Effector CD8-positive, alpha-beta T cell (primary cell): ENCODE results near the gene PJA1.

Experiments used
- DNase-seq: peaks from one replicate; lab custom pipeline; 2025; lab: John Stamatoyannopoulos, UW

Gene PJA1

DNA sequence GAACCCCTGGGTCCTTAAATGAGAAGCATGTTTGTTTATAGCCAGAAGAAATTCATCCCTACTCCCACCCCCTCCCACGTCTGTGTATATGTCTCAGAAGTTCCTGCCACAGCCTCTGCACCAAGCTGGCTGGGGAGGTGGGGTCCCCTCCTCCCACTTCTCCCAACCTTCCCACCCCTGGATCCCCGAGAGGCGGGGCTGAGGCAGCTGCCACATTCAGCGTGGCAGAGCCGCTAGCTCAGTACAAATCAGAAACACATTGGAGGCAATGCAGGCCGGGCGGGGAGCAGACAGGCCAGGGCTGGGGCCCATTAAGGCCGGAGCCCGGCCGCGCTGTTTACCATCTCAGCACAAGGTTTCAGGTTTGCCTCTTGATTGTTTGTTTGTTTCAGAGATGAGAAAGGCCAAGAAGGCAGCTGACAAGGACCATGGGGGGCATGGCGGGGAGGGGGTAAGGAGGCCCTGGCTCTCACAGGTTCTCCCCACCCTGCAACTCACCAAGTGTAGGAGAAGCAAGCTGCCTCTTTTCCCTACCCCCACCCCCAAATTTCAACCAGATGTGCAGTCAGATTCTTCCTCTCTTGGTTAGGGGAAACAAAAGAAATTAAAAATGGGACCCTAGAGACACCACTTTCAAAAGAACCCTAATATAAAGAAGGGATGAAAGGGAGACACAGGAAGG, 22.3 kb downstream of the PJA1 start:
- DNase-seq = no peak

DNA sequence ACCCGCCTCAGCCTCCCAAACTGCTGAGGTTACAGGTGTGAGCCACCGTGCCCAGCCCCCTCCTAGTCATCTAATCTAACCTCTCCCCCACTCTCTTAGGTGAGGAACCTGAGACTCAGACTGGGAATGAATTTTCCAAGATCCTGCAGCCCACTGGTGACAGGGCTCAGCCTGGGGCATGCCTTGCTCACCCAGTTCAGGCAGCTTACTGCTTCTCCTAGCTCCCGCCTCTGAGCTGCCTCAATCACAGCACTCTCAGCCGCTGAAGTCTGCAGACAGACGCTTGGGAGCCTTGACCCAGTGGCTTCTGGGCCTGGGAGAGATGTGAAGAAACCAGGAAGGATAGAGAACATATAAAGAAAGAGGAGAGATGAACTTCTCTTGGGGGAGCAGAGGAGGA, 24.4 kb downstream of the PJA1 start:
- DNase-seq = no peak

DNA sequence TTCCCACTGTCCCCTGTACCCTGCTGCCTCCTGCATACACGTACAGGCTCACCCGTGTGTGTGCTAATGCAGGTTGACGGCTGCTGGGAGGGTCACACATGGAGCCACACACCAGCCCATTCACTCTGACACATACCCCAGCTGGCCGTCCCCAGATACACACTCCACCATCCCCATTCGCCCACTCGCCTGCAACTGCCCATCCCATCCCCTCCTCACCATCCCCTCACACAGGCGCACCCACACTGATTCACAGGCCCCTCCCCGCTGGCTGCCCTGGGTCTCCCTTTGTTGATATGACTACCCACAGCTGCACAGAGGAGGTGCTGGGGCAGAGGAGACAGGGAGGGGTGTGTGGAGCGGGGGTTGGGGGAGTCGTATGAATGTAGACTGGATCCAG, 25.7 kb downstream of the PJA1 start:
- no peak for DNase-seq

DNA sequence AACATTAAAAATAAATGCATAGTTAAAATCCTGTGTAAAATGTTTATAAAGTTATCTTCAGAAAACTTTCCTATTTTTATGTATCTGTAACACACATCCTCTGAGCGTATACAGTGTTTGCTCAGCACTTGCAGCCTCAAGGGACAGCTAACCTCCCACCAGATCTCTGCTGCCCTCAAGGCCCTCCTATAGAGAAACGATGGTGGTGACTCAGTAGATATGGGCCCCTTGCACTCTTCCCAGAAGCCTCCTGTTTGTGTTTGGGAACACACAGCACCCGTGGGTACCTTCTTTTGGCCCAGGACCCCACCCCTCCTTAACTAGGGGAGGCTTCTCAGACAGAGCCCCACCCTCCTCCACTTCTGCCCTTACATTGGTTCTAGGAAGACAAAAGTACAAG, 26.7 kb downstream of the PJA1 start:
- DNase-seq = no peak

- DNase-seq = no peak
Observed at GRCh38 chrX:69138118-69138390, 27.2 kb downstream of the PJA1 start.

GRCh38 chrX:69137371-69138117, 27.7 kb downstream of the PJA1 start:
- DNase-seq = no peak

DNA sequence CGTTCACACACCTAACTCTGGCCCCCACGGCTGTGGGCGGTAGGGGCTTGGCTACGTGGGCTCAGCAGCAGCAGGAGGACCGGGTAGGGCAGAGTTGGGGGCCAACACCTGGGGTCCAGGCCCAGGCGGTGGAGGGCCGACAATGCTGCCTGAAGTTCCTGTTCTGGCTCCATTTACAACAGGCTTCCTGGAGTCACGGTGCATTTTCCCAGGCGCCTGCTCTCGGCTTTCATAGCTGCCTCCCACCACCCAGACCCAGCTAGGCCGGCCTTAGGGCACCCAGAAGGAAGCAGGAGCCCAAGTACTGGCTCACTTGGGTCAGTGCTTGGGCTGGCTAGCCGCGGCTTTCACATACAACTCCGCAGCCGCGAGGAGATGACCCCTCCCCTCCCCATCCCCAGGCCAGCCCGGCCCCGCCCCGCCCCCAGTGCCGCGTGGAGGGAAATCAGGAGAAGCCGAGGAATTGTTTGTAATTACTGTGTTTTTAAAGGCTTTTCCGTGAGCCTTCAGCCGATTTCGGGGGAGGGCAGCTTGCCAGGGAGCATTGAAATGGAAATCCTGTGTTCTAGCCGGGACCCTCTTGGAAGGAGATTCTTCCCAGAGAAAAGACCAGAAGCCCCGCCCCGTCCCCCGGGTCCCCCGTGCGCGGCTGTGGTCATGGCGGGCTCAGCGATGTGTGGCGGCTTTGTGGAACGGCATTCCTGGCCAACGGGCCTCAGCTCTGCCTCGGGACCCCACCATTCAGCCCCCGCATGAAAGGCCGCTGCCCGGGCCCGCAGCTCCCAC, 28.5 kb downstream of the PJA1 start:
- no peak for DNase-seq

DNA sequence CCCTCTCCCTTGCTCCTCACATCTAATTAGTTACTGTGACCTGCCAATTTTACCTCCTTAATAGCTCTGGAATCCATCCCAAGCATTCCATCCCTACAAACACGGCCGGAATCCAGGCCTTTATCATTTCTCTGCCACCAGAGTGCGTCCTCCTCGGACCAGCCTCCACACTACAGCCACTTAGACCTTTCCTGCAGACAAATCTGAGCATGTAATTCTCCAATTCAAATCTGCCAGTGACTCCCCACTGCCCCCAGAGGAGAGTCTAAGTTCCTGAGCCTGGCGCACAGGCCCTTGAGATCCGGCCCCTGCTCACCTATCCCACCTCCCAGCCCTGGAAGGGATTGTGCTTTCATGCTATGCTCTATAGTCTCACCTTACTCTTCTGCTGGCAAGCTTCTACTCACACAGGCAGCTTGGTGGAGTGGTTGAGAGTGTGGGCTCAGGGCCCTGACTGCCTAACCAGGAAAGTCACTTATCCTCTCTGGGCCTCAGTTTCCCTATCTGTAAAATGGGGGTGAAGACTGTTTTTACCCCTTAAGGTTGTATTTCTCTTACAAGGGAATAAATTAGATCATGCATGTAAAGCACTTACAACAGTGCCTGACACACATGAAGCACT, 31.2 kb downstream of the PJA1 start:
- DNase-seq = no peak

GRCh38 chrX:69131886-69132285, 33.4 kb downstream of the PJA1 start:
- no peak for DNase-seq

- no peak for DNase-seq
Observed at GRCh38 chrX:69130439-69130838, 34.8 kb downstream of the PJA1 start.

DNA sequence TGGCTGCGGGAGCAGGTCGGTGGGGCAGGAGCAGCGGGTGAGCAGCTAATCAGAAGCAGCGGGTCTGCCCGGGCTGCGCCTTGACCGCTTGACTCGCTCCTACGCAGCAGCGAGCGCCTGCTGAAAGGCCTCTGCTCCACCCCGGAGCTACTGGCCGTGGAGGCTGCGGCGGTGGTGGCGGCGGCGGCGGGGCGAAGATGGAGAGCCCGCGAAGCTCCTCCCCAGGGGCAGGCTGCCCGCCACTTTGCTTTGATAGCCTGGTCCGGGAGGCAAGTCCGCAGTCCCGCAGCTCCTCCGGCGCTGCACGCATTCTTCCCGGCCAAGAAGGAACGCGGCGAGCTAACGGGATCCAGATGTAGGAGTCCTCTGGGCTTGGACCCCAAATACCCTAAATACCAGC, 36.7 kb downstream of the PJA1 start:
- no peak for DNase-seq

DNA sequence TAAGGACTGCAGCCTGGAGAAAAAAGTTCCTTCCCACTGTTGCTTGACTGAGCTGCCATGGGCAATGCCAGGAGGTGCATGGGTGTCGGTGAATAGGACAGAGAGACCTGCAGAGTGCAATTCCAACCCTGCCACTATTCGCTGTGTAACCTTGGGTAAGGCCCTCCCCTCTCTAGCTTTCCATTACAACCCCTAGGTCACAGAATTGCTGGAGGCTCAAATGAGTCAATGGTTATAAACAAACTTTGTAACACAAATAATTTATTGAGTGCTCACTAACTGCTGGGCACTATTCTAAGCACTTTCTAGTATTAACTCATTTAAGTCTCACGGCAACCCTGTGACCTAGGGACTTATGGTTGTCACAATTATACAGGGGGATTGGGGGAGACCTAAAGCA, 37.8 kb downstream of the PJA1 start:
- no peak for DNase-seq

DNA sequence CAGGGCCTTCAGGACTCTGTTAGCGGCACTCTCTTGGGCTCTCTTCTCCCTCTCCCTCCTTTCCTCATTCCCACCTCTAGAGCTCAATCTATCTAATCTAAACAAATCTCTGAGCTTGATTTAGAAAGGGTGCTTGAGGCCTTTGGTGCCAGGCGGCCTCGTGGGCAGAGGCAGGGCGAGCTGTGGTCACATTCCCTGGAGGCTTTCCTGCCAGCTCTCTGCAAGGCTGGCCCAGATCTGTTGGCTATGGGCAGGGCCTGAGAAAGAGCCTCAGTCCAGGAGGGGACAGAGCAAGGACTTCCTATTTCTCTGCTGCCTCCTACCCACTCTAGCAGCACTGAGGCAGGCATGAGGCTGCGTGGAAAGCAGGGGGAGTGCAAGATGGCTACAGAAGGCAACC, 38.6 kb downstream of the PJA1 start:
- DNase-seq = no peak

DNA sequence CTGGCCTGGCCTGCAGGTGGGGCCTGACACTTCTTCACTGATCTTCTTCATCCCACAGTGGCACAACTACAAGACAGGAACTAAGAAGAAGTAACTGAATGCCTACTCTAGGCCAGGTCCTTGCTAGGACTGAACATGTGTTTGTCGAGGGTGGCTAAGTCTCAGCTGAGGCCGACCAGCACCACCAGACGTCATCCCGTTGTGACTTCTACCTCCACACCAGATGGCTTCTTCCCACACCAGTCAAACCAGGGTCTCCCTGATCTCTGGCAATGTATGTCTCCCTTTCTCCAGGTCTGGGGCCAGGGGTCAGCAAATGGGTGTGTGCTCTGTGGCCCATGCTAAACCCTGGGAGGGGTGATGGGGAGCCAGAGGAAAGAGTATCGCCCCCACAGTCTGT, 40.2 kb downstream of the PJA1 start:
- no peak for DNase-seq

- DNase-seq = no peak
Observed at GRCh38 chrX:69124108-69124507, 41.1 kb downstream of the PJA1 start.

- DNase-seq = no peak
Observed at GRCh38 chrX:69123481-69123880, 41.8 kb downstream of the PJA1 start.

- no peak for DNase-seq
Observed at GRCh38 chrX:69121321-69122000, 43.8 kb downstream of the PJA1 start.

GRCh38 chrX:69120476-69120875, 44.8 kb downstream of the PJA1 start:
- no peak for DNase-seq

DNA sequence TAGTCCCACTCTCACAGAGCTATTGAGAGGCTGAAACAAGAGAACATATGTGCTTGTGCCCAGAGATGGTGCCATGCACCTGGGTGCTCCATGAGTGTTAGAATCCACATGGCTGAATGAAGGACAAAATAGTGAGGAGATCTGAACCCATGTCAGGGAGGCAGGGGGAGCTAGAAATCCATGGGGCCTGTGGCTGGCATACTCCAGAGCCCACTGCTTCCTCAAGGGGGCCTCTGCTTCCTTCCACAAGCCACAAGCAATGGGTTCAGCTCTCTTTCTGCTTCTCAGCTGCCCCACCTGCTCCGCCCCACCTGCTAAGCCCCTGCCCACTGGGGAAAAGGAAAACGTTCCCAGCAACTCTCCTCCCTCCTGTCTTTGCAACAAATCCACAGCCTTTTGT, 46.1 kb downstream of the PJA1 start:
- DNase-seq = no peak

DNA sequence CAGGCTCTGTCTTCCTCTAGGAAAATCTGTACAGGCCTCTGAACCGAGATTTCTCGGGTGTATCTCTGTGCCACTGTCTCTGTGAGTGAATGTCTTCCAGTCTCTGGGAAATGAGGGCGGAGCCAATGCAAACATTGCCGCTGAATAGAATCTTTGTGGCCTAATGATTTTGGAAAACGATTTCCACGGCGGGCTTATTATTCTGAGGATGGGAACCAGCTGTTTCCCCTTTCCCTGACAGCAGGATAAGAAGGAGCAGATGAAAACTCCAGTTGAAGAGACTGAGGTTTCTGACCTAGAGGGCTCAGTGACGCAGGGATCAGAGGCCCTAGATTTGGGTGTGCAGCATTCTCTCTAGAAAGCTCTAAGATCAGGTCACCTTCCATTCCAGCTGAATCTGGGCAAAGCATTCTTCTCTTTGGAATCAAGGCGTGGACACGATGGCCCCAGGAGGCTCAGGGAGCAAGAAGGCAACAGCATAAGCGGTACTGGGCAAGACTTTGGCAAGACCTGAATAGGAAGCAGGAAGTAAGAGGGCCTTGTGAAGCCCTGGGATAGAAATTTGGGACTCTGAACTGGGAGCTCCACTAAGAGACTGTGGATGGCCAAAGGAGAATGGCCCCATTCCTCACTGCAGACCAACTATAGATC, 47.3 kb downstream of the PJA1 start:
- DNase-seq = no peak

GRCh38 chrX:69116077-69116476, 49.2 kb downstream of the PJA1 start:
- DNase-seq = no peak

GRCh38 chrX:69113723-69114122, 51.5 kb downstream of the PJA1 start:
- DNase-seq = no peak
